ENCODE results near the gene TPRX1. TPM values are rescaled to one million over a fixed set of nuclear protein-coding genes. Genes with fewer than 3 reads are reported as not detected.
"Not testable (repeated sequence)": the region's sequence is repeated elsewhere in the genome, so short reads cannot be mapped to it uniquely, and the experiment has no call there.

TPRX1 gene
- total RNA-seq: not detected

GRCh38 chr19:47804451-47804850, at the start of gene TPRX1:
TSS of gene TPRX1 (minus strand) at chr19:47804551. CDS start at chr19:47804539, 12 bp downstream.
- H3K27me3 Mint-ChIP-seq (ENCODE audit: low read depth); DNase-seq; H3K4me1 Mint-ChIP-seq (ENCODE audit: low read depth); H3K9me3 Mint-ChIP-seq; ATAC-seq (replicated peaks in 1 of 2); H3K36me3 Mint-ChIP-seq (ENCODE audit: insufficient read depth in 2 of 2); H3K4me3 Mint-ChIP-seq; H3K27ac Mint-ChIP-seq: not testable (repeated sequence)

- H3K27ac Mint-ChIP-seq: no peak overlapping the region
Observed at GRCh38 chr19:47853003-47853402, 48.7 kb upstream of the TPRX1 start.

DNA sequence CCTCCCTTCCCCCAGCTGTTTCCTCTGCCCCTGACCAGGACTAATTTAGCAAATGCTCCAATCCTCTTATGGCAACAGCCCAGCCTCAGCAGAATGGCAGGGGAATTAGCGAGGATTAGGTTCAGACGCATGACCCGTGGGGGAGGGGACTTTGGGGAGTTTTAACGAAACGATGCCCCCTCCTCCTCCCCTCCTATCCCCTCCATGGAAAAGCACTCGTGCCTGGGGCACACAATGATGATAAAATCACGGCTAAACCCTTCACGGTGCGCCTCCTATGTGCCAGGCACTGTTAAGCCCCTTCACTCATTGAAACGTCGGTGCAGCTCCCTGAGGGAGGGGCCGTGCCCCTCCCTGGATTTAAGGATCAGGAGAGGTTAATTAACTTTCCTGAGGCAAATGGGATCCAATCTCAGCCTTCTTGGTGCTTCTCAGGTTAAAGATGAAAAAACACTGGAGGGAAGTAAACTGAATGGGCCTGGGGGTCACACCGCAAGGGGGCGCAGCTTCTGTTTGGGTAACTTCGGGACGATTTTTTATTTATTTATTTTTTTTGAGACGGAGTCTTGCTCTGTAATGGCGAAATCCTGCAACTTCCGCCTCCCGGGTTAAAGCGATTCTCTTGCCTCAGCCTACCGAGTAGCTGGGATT, 44.6 kb upstream of the TPRX1 start:
- peak overlapping the region; percentile 46 to 71 for H3K4me3 Mint-ChIP-seq
- no peaks in the 10 kb centered on the region for H3K9me3 Mint-ChIP-seq
- H3K4me1 Mint-ChIP-seq (ENCODE audit: low read depth): peaks cover 14% of the 10 kb centered on the region
- ATAC-seq (replicated peaks in 1 of 2): no peak
- peak; percentile 54 to 56 for DNase-seq
- H3K36me3 Mint-ChIP-seq (ENCODE audit: insufficient read depth in 2 of 2): no peaks in the 10 kb centered on the region
- no peak overlapping the region for H3K27ac Mint-ChIP-seq
- H3K27me3 Mint-ChIP-seq (ENCODE audit: low read depth): peaks cover 48% of the 10 kb centered on the region

More at GRCh38 chr19:47853003-47853402, 48.7 kb upstream of the TPRX1 start:
- H3K4me1 Mint-ChIP-seq (ENCODE audit: low read depth): peaks cover 14% of the 10 kb centered on the region
- DNase-seq (no peak), ATAC-seq (replicated peaks in 1 of 2) (no peak)
- peaks cover 38% of the 10 kb centered on the region for H3K27me3 Mint-ChIP-seq (ENCODE audit: low read depth)
- no peak overlapping the region for H3K4me3 Mint-ChIP-seq
- H3K36me3 Mint-ChIP-seq (ENCODE audit: insufficient read depth in 2 of 2): no peaks in the 10 kb centered on the region
- H3K9me3 Mint-ChIP-seq: no peaks in the 10 kb centered on the region

DNA sequence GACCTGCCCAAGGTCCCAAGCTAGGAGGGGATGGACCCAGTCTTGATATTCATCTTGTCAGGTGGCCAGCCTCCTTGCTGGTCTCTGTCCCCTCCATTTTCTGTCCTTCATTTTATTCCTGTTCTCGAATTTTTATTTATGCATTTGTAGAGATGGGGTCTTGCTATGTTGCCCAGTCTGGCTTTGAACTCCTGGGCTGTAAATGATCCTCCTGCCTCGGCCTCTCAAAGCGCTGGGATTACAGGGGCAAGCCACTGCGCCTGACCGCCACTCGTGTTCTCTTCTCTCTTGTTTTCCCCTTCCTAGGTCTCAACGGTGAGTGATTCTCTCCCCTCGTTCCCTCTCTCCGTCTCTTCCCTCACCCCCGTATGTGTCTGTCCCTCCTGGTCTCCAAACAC, 44.1 kb upstream of the TPRX1 start:
- H3K27me3 Mint-ChIP-seq (ENCODE audit: low read depth): peaks cover 47% of the 10 kb centered on the region
- no peaks in the 10 kb centered on the region for H3K36me3 Mint-ChIP-seq (ENCODE audit: insufficient read depth in 2 of 2)
- peaks cover 14% of the 10 kb centered on the region for H3K4me1 Mint-ChIP-seq (ENCODE audit: low read depth)
- no peak for ATAC-seq (replicated peaks in 1 of 2)
- H3K9me3 Mint-ChIP-seq: no peaks in the 10 kb centered on the region
- DNase-seq: no peak
- no peak overlapping the region for H3K27ac Mint-ChIP-seq
- H3K4me3 Mint-ChIP-seq: peak overlapping the region in 1 of 2 donors; percentile 71

- DNase-seq (no peak), ATAC-seq (replicated peaks in 1 of 2) (no peak)
- Mint-ChIP-seq H3K27ac (no peak overlapping the region), H3K27me3 (ENCODE audit: low read depth) (peaks cover 14% of the 10 kb centered on the region), H3K4me3 (no peak overlapping the region), H3K36me3 (ENCODE audit: insufficient read depth in 2 of 2) (no peaks in the 10 kb centered on the region), H3K4me1 (ENCODE audit: low read depth) (no peaks in the 10 kb centered on the region), H3K9me3 (no peaks in the 10 kb centered on the region)
Observed at GRCh38 chr19:47842941-47843340, 38.6 kb upstream of the TPRX1 start.

DNA sequence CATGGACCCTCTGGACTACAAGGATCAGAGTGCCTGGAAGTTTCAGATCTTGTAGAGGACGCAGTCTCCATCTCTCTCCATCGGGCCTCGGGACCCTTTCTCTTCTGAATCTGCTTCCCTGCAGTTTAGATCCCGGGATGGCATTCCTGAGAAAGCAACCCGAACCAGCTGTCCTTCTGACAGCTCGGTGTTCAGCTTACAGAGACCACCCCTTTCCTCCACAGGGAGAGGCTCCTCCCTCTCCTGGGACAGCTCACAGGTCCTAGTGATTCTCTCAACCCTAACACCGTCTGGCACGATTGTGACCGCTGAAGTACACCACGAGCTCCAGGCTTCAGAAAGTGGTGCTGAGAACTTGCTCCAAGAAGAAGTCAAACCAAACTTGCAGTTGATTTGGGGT, 35.6 kb upstream of the TPRX1 start:
- no peaks in the 10 kb centered on the region for H3K9me3 Mint-ChIP-seq
- no peak overlapping the region for H3K4me3 Mint-ChIP-seq
- DNase-seq (no peak), ATAC-seq (replicated peaks in 1 of 2) (no peak)
- no peaks in the 10 kb centered on the region for H3K4me1 Mint-ChIP-seq (ENCODE audit: low read depth)
- no peak overlapping the region for H3K27ac Mint-ChIP-seq
- H3K36me3 Mint-ChIP-seq (ENCODE audit: insufficient read depth in 2 of 2): no peaks in the 10 kb centered on the region
- H3K27me3 Mint-ChIP-seq (ENCODE audit: low read depth): peaks cover 8% of the 10 kb centered on the region

GRCh38 chr19:47839411-47839810, 35.1 kb upstream of the TPRX1 start:
- no peak overlapping the region for H3K4me3 Mint-ChIP-seq
- DNase-seq: no peak

DNA sequence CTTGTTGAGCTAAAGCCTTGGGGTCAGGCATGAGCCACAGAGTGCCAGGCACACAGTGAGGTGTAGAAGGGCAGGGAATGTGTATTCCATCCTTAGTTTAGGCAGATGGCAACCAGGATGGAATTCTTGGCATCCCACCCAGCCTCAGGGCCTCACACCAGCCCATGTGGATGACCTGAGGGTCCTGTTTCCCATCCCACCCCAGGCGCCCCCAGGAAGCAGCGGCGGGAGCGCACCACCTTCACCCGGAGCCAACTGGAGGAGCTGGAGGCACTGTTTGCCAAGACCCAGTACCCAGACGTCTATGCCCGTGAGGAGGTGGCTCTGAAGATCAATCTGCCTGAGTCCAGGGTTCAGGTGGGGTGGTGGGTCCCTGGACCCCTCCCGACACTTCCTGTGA, 31.7 kb upstream of the TPRX1 start:
- Mint-ChIP-seq H3K36me3 (ENCODE audit: insufficient read depth in 2 of 2) (no peaks in the 10 kb centered on the region), H3K27ac (no peak overlapping the region), H3K9me3 (no peaks in the 10 kb centered on the region), H3K27me3 (ENCODE audit: low read depth) (no peaks in the 10 kb centered on the region), H3K4me3 (no peak overlapping the region), H3K4me1 (ENCODE audit: low read depth) (no peaks in the 10 kb centered on the region)
- no peak for ATAC-seq (replicated peaks in 1 of 2)
- DNase-seq: no peak

More at GRCh38 chr19:47839411-47839810, 35.1 kb upstream of the TPRX1 start:
- Mint-ChIP-seq H3K27ac (no peak overlapping the region), H3K4me1 (ENCODE audit: low read depth) (no peaks in the 10 kb centered on the region), H3K27me3 (ENCODE audit: low read depth) (peaks cover 8% of the 10 kb centered on the region), H3K9me3 (no peaks in the 10 kb centered on the region), H3K36me3 (ENCODE audit: insufficient read depth in 2 of 2) (no peaks in the 10 kb centered on the region)
- ATAC-seq (replicated peaks in 1 of 2): no peak

DNA sequence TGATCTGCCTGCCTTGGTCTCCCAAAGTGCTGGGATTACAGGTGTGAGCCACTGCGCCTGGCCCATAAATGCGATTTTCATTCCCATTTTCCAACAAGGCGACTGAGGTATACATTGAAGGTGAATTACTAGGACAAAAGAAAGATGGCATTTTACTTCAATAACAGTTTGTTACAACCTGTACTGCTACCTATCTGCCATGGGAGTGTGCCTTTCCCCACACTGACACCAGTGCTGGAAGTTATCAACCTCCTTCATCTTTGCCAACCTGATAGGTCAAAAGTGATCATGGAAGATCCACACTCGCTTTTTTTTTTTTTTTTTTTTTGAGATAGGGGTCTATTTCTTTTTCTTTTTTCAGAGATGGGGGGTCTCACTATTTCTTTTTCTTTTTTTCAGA, 28.4 kb upstream of the TPRX1 start:
- DNase-seq (no peak), ATAC-seq (replicated peaks in 1 of 2) (no peak)
- Mint-ChIP-seq H3K4me1 (ENCODE audit: low read depth) (no peaks in the 10 kb centered on the region), H3K4me3 (no peak overlapping the region), H3K27ac (no peak overlapping the region), H3K9me3 (no peaks in the 10 kb centered on the region), H3K27me3 (ENCODE audit: low read depth) (no peaks in the 10 kb centered on the region), H3K36me3 (ENCODE audit: insufficient read depth in 2 of 2) (no peaks in the 10 kb centered on the region)

DNA sequence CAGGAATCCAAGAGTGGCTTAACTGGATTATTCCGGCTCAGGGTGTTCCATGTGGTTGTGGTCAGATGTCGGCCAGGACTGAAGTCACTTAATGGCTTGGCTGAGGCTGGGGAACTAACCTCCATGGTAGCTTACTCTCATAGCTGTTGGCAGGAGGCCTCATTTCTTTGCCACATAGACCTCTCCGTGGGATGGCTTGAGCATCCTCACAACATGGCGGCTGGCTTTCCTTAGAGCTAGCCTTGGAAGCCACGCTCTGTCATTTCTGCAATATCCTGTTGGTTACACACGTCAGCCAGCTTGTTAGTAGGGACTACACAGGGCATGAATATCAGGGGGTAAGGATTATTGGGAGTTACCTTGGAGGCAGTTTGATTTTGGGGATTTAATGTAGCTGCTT, 22.4 kb upstream of the TPRX1 start:
- Mint-ChIP-seq H3K9me3 (no peaks in the 10 kb centered on the region), H3K27ac (no peak overlapping the region), H3K27me3 (ENCODE audit: low read depth) (no peaks in the 10 kb centered on the region), H3K36me3 (ENCODE audit: insufficient read depth in 2 of 2) (no peaks in the 10 kb centered on the region), H3K4me3 (no peak overlapping the region), H3K4me1 (ENCODE audit: low read depth) (no peaks in the 10 kb centered on the region)
- no peak for ATAC-seq (replicated peaks in 1 of 2)
- DNase-seq: no peak

DNA sequence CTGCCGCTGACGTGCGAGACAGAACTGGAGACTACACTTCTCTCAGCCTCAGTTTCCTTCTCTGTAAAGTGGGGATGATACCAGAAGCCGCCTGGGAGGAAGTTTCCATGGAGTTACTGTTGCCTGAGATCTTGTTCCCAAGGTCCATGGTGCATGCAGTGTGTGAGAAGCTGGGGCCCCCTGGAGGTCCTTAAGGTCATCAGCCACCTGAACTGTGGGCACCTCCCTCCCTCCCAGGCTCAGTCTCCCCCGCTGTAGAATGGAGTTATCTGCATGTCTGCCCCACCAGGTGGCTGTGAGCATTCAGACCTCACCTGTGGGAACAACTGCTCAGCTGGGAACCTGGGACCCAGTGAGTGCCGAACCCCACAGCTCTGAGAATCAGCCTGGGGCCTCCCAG, 20.0 kb upstream of the TPRX1 start:
- H3K36me3 Mint-ChIP-seq (ENCODE audit: insufficient read depth in 2 of 2): no peaks in the 10 kb centered on the region
- peaks cover 5% of the 10 kb centered on the region for H3K4me1 Mint-ChIP-seq (ENCODE audit: low read depth)
- ATAC-seq (replicated peaks in 1 of 2): no peak
- H3K27me3 Mint-ChIP-seq (ENCODE audit: low read depth): peaks cover 20% of the 10 kb centered on the region
- DNase-seq: no peak
- H3K4me3 Mint-ChIP-seq: no peak overlapping the region
- H3K9me3 Mint-ChIP-seq: no peaks in the 10 kb centered on the region
- no peak overlapping the region for H3K27ac Mint-ChIP-seq

DNA sequence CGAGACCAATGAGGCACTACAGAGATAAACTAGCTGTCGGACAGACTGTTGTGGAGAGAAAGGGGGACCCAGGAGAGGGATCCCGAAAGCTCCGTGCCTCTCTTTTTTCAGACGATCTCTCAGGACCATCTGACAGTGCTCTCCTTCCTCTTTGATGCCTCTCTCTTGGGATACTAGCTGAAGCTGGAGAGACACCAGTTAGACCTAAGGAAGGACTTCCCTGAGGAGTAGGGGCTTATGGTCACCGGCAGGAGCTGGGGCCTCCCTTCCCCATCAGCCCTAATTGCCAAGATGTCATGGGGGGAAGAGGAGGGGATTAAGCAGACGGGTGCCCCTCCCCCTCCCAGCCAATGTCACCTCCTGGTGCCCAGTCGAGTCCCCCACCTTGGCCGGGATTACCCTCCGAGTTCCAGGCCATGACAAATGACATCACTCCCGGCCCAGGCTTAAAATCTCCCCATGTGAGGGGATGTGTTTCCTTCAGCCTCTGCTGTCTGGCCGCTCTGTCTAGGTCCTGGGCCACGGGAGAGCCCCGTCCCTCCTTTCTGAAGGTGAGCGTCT, 17.2 kb upstream of the TPRX1 start, which contains the start of gene CRX:
CRX (plus strand) TSS at position 478 of the 561 bp plus-strand sequence. CDS start 12,507 bp downstream, outside the sequence.
- Mint-ChIP-seq H3K36me3 (ENCODE audit: insufficient read depth in 2 of 2) (no peaks in the 10 kb centered on the region), H3K4me1 (ENCODE audit: low read depth) (peaks cover 5% of the 10 kb centered on the region), H3K4me3 (no peak within 1 kb of the TSS), H3K27me3 (ENCODE audit: low read depth) (peaks cover 38% of the 10 kb centered on the region), H3K9me3 (no peaks in the 10 kb centered on the region), H3K27ac (no peak within 1 kb of the TSS)
- DNase-seq: no peak
- no peak for ATAC-seq (replicated peaks in 1 of 2)

DNA sequence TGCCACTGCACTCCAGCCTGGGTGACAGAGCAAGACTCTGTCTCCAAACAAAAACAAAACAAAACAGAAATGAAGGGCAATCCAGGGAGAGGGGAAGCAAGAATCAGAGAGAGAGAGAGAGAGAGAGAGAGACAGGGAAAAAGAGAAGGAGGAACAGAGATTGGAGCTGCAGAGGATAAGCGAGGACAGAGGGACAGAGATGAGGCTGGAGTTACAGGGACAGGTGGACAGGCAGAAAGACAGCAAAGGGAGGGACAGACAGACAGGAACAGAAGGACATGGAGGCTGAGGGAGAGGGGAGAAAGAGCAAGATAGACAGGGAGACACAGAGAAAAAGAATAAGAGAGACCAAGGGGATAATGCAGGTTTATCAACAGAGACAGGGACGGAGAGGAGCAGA, 16.1 kb upstream of the TPRX1 start:
- no peaks in the 10 kb centered on the region for H3K9me3 Mint-ChIP-seq
- DNase-seq (no peak), ATAC-seq (replicated peaks in 1 of 2) (no peak)
- H3K4me1 Mint-ChIP-seq (ENCODE audit: low read depth): peaks cover 5% of the 10 kb centered on the region
- H3K36me3 Mint-ChIP-seq (ENCODE audit: insufficient read depth in 2 of 2): no peaks in the 10 kb centered on the region
- no peak overlapping the region for H3K27ac Mint-ChIP-seq
- H3K27me3 Mint-ChIP-seq (ENCODE audit: low read depth): peaks cover 38% of the 10 kb centered on the region
- H3K4me3 Mint-ChIP-seq: no peak overlapping the region

GRCh38 chr19:47819858-47820257, 15.5 kb upstream of the TPRX1 start:
- ATAC-seq (replicated peaks in 1 of 2): no peak
- Mint-ChIP-seq H3K36me3 (ENCODE audit: insufficient read depth in 2 of 2) (no peaks in the 10 kb centered on the region), H3K4me3 (peak overlapping the region in 1 of 2 donors; percentile 6), H3K4me1 (ENCODE audit: low read depth) (peaks cover 5% of the 10 kb centered on the region), H3K27me3 (ENCODE audit: low read depth) (peaks cover 38% of the 10 kb centered on the region), H3K27ac (no peak overlapping the region), H3K9me3 (no peaks in the 10 kb centered on the region)
- DNase-seq: no peak
